ENCODE measurements around the gene GBE1.

Gene GBE1

DNA sequence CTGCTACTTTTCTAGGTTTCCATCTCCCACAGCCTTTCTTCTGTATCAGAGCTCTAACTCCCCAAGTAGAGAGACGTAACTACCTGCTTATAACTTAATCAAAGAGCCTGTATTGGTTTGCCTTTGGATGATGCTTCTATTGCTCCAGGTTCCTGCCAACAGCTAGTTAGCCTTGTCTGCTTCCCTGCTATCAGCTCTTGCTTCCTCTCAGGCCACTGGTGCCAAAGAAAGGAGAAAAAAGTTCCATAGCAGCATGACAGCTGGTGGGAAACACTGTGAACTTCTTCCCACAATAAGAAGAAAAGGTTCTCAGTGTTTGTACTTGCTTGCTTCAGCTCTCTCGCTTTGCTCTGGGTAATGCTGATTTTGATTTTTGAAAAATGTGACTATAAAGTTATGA lies 206.6 kb downstream of the GBE1 start:
- Histone ChIP-seq H3K36me3 (ENCODE audit: control insufficient read depth in 2 of 2, insufficient read depth in 1 of 2, low read length in 2 of 2) (no peaks in the 10 kb centered on the region), H3K27ac (ENCODE audit: extremely low read depth, low read depth, low read length) (no peak overlapping the region), H3K9me3 (ENCODE audit: control insufficient read depth, insufficient read depth, low read depth, low read length) (no peaks in the 10 kb centered on the region), H3K4me3 (ENCODE audit: low read depth, low read length) (no peak overlapping the region), H3K4me1 (ENCODE audit: control insufficient read depth, insufficient read depth, low read length) (no peaks in the 10 kb centered on the region)
- CTCF ChIA-PET: interaction anchor here (0.6 kb wide), 1 partner anchor 13 kb away, joined by 3 read pairs; no protein-coding TSS in a partner anchor
- TF ChIP-seq ZSCAN16 (tag by site-specific recombination; IDR thresholded peaks at IDR 0.05) (no peak), PRDM2 (tag by site-specific recombination; IDR thresholded peaks at IDR 0.05; ENCODE audit: borderline replicate concordance) (no peak), ZNF148 (tag by site-specific recombination; IDR thresholded peaks at IDR 0.05; ENCODE audit: borderline replicate concordance) (no peak), SP2 (tag by site-specific recombination; IDR thresholded peaks at IDR 0.05) (no peak), ZNF645 (tag by site-specific recombination; IDR thresholded peaks at IDR 0.05) (no peak), ZNF112 (tag by site-specific recombination; IDR thresholded peaks at IDR 0.05) (no peak), ZNF670 (tag by site-specific recombination; IDR thresholded peaks at IDR 0.05; ENCODE audit: low read depth) (no peak), ZNF221 (tag by site-specific recombination; IDR thresholded peaks at IDR 0.05; ENCODE audit: borderline replicate concordance) (no peak), GLIS2 (tag by site-specific recombination; IDR thresholded peaks at IDR 0.05) (no peak), MZF1 (tag by site-specific recombination; IDR thresholded peaks at IDR 0.05; ENCODE audit: borderline replicate concordance) (no peak), ZNF677 (tag by site-specific recombination; IDR thresholded peaks at IDR 0.05) (no peak), ZNF513 (tag by site-specific recombination; IDR thresholded peaks at IDR 0.05) (no peak), RBAK (tag by site-specific recombination; IDR thresholded peaks at IDR 0.05) (no peak), ZNF600 (tag by site-specific recombination; IDR thresholded peaks at IDR 0.05) (no peak), WT1 (tag by site-specific recombination; IDR thresholded peaks at IDR 0.05) (no peak), SCRT2 (tag by site-specific recombination; IDR thresholded peaks at IDR 0.05) (no peak)
- TF ChIP-seq, protein P1, sequence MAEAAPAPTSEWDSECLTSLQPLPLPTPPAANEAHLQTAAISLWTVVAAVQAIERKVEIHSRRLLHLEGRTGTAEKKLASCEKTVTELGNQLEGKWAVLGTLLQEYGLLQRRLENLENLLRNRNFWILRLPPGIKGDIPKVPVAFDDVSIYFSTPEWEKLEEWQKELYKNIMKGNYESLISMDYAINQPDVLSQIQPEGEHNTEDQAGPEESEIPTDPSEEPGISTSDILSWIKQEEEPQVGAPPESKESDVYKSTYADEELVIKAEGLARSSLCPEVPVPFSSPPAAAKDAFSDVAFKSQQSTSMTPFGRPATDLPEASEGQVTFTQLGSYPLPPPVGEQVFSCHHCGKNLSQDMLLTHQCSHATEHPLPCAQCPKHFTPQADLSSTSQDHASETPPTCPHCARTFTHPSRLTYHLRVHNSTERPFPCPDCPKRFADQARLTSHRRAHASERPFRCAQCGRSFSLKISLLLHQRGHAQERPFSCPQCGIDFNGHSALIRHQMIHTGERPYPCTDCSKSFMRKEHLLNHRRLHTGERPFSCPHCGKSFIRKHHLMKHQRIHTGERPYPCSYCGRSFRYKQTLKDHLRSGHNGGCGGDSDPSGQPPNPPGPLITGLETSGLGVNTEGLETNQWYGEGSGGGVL (tag by site-specific recombination; IDR thresholded peaks at IDR 0.05): no peak
- TF ChIP-seq, protein P2, sequence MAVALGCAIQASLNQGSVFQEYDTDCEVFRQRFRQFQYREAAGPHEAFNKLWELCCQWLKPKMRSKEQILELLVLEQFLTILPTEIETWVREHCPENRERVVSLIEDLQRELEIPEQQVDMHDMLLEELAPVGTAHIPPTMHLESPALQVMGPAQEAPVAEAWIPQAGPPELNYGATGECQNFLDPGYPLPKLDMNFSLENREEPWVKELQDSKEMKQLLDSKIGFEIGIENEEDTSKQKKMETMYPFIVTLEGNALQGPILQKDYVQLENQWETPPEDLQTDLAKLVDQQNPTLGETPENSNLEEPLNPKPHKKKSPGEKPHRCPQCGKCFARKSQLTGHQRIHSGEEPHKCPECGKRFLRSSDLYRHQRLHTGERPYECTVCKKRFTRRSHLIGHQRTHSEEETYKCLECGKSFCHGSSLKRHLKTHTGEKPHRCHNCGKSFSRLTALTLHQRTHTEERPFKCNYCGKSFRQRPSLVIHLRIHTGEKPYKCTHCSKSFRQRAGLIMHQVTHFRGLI (tag by site-specific recombination; IDR thresholded peaks at IDR 0.05): no peak
- POLR2A ChIA-PET: no interaction called here
